Measurements from ENCODE around the gene IRF2BP2.

Gene IRF2BP2

DNA sequence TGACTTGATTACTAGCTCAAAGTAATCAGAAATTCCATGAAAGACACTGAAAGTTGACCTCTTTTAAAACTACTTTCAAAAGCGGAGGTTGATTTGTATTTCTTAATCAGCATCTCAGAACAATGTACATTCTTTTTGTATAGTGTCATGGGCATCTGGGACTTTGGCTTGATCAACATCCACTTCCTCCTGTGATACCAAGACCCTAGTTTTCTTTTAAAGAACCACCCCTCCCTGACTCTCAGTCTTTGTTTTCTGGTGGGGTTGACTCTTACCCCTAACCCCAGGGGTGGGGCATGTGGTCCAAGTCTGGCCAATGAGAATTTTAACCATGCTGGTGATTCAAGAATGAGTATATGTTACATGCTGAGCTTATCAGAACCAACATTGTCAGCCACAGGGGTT is 21.7 kb upstream of the IRF2BP2 start:
- Mint-ChIP-seq H3K4me3 (no peak overlapping the region), H3K36me3 (ENCODE audit: low read depth) (no peaks in the 10 kb centered on the region)
- TF ChIP-seq, protein P1, sequence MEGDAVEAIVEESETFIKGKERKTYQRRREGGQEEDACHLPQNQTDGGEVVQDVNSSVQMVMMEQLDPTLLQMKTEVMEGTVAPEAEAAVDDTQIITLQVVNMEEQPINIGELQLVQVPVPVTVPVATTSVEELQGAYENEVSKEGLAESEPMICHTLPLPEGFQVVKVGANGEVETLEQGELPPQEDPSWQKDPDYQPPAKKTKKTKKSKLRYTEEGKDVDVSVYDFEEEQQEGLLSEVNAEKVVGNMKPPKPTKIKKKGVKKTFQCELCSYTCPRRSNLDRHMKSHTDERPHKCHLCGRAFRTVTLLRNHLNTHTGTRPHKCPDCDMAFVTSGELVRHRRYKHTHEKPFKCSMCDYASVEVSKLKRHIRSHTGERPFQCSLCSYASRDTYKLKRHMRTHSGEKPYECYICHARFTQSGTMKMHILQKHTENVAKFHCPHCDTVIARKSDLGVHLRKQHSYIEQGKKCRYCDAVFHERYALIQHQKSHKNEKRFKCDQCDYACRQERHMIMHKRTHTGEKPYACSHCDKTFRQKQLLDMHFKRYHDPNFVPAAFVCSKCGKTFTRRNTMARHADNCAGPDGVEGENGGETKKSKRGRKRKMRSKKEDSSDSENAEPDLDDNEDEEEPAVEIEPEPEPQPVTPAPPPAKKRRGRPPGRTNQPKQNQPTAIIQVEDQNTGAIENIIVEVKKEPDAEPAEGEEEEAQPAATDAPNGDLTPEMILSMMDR (IDR thresholded peaks at IDR 0.05; ENCODE audit: unreplicated experiment in 3 of 3), result no peak

DNA sequence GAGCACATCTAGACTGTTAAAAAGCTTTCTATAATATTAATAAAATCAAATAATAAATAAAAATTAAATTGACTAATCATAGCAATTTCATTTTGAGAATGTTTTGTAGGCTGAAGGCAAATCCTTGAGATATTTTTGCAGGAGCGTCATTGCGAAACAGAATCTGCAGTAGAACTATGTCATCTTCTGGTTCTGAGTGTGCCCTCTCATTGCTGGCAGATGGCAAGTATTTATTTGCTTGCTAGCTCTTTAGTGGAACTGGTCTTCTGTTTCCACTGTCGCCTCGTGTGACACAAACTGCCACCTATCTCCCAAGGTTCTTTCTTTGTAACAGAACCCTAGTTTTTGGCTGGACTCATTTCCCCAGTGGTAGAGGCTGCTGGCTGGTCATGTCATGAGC is 19.0 kb upstream of the IRF2BP2 start:
- Mint-ChIP-seq H3K27me3 (ENCODE audit: low read depth) (peaks cover 4% of the 10 kb centered on the region), H3K4me3 (no peak overlapping the region), H3K9me3 (no peaks in the 10 kb centered on the region), H3K36me3 (ENCODE audit: low read depth) (no peaks in the 10 kb centered on the region), H3K4me1 (peaks cover 21% of the 10 kb centered on the region), H3K27ac (no peak overlapping the region)
- TF ChIP-seq, protein P1 (IDR thresholded peaks at IDR 0.05; ENCODE audit: unreplicated experiment in 3 of 3), result no peak

More for the DNA sequence above, 21.7 kb upstream of the IRF2BP2 start:
- no peaks in the 10 kb centered on the region for H3K9me3 Mint-ChIP-seq
- peaks cover 10% of the 10 kb centered on the region for H3K4me1 Mint-ChIP-seq
- peak overlapping the region in 1 of 3 experiments; percentile 76 for H3K27ac Mint-ChIP-seq
- H3K27me3 Mint-ChIP-seq (ENCODE audit: low read depth), result no peaks in the 10 kb centered on the region

DNA sequence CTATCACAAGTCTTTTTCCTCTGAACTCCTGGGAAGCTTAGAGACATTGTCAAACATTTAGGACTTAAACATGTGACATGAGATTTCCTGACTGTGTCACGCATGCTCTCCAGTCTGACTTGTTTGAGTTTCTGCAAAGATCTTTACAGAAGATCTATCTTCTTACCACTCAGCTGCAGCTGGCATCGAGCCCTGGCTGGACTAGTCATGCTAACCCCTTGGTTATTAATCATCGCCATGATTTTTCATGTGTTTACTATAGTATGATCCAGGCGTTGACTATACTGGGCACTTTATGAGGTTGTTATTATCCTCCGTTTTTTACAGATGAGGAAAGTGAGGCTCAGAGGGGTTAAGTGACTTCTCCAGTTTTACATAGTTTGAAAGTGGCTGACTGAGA is 18.1 kb upstream of the IRF2BP2 start:
- TF ChIP-seq, protein P1 (IDR thresholded peaks at IDR 0.05; ENCODE audit: unreplicated experiment in 3 of 3), result no peak
- Mint-ChIP-seq H3K27me3 (ENCODE audit: low read depth) (peaks cover 4% of the 10 kb centered on the region), H3K27ac (peak overlapping the region; percentile 25 to 80 (median 40)), H3K4me1 (peaks cover 30% of the 10 kb centered on the region), H3K36me3 (ENCODE audit: low read depth) (no peaks in the 10 kb centered on the region), H3K9me3 (no peaks in the 10 kb centered on the region), H3K4me3 (no peak overlapping the region)

DNA sequence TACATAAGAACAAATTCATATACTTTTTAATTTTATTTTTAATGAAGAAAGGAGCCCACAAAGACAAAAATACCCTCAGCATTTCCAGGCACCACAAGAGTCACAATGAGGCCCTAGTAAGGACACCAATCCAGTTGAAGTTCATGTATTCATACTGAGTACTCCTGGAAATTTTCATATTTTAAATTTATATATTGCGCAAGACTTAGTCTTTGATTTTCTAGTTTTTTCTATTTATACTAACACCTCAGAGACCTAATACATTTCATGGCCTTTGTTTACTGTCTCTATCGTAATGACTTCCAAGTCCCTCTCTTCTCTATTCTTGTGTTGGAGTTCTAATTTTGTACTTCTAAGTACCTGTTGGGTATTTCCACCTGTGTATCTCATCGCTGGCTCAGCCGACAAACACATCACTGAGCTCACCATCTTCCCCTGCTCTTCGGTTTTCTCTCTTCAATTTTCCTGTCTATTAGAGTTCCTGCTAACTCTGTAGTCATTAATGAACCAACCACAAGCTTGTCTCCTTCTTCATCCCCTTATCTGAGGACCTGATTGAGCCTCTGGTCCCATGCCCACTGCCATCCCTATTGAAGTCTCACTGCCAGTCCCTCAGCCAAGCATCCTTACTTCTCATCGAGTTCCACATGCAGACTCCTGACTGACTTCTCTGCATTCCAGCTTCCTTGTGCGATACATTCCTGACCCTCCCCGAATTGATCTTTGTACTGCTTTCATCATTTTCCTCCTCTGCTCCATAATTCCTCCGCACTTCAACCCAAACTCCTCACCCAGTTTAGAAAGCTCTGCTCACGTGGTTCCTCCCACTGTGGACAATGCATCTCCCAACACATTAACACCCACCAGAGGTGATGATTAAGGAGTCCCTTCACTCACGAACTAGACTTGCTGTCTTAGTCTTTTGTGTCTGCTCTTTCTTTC is 17.3 kb upstream of the IRF2BP2 start:
- no peak overlapping the region for H3K4me3 Mint-ChIP-seq
- H3K36me3 Mint-ChIP-seq (ENCODE audit: low read depth), result no peaks in the 10 kb centered on the region
- H3K27me3 Mint-ChIP-seq (ENCODE audit: low read depth), result peaks cover 4% of the 10 kb centered on the region
- H3K27ac Mint-ChIP-seq, result peak overlapping the region; percentile 25 to 80 (median 40)
- H3K9me3 Mint-ChIP-seq, result no peaks in the 10 kb centered on the region
- TF ChIP-seq, protein P1 (IDR thresholded peaks at IDR 0.05; ENCODE audit: unreplicated experiment in 3 of 3), result no peak
- H3K4me1 Mint-ChIP-seq, result peaks cover 35% of the 10 kb centered on the region

DNA sequence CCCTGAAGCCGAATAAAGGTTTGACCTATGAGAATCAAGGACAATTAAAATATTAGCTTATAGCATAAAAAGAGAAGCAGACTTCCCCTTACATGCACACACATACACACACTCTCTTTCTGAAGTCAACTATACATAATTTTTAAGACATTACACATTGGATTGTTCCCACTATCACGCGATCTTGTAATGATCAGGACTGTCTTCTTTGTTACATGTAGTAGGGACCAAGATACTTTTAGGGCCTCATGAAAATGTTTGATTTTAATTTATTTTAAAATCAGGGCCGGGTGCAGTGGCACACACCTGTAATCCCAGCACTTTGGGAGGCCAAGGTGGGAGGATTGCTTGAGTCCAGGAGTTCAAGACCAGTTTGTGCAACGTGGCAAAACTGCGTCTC is 16.4 kb upstream of the IRF2BP2 start:
- TF ChIP-seq, protein P1 (IDR thresholded peaks at IDR 0.05; ENCODE audit: unreplicated experiment in 3 of 3), result no peak
- peaks cover 44% of the 10 kb centered on the region for H3K4me1 Mint-ChIP-seq
- no peaks in the 10 kb centered on the region for H3K36me3 Mint-ChIP-seq (ENCODE audit: low read depth)
- no peaks in the 10 kb centered on the region for H3K9me3 Mint-ChIP-seq
- no peak overlapping the region for H3K27ac Mint-ChIP-seq
- peaks cover 4% of the 10 kb centered on the region for H3K27me3 Mint-ChIP-seq (ENCODE audit: low read depth)
- no peak overlapping the region for H3K4me3 Mint-ChIP-seq
